IPS-18c (cell line): ENCODE measurements around the gene GALNT2.

Source experiments
- H3K4me3 ChIP-seq: 2 replicates; pipeline ENCODE4 v1.7.0; 2013; ENCODE audit warnings: low read depth, mild to moderate bottlenecking, low read length, moderate library complexity; ENCODE audit not compliant: insufficient read depth
- H3K9me3 ChIP-seq: one replicate; pipeline ENCODE4 v1.6.1; 2013; ENCODE audit warnings: mild to moderate bottlenecking, low read length, moderate library complexity; ENCODE audit not compliant: control insufficient read depth, insufficient read depth

GALNT2 gene

DNA sequence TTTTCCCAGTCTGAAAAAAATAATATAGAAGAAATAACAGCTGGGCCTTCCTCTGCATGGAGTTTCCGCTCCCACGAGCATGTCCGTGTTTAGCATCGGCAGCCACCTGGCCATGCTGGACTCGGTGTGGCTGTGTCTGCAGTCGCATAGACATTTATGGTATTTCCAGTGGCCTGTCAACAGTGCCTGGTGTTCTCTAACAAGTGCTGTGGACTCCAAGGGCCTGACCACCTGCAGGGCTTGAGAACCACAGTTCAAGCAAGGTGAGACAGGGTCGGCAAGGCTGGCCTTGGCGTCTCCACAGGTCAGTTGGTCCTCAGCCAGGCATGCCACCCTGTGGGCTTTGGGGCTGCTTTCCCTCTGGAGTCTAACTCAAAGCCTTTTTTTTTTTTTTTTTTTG lies 234.3 kb downstream of the GALNT2 start:
- Histone ChIP-seq H3K9me3 (no peaks in the 10 kb centered on the region), H3K4me3 (no peak overlapping the region)

DNA sequence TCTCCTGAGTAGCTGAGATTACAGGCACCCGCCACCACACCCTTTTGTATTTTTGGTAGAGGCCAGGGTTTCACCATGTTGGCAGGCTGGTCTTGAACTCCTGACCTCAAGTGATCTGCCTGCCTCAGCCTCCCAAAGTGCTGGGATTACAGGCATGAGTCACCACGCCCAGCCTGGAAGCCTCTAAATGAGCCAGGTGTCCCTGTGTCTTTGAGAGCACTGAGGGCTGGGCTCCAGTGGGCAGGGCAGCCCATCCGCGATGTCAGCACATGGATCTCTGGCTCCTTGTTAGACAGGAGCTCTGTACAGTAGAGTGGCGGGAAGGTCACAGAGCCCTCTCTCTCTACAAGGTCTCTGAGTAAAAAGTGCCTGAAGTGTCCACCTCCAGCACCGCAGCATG lies 234.8 kb downstream of the GALNT2 start:
- H3K4me3 ChIP-seq: no peak overlapping the region
- no peaks in the 10 kb centered on the region for H3K9me3 ChIP-seq

DNA sequence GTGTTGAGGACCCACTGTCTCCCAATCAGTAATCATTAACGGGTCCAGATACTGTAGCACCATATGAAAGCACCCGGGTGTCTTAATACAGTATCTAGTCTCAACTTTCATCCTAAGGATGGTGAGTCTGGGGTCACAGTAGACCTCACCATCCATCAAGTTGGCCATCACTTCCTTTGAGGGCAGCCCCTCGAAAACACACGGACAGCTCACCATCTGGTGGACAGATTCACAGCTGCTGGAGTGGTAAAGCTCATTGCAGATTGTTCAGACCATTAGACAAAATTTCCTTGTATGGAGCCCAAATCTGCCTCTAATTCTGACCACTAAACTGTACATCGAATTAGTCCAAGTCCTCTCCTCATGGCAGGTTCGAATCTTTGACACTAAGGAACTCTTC lies 236.0 kb downstream of the GALNT2 start:
- H3K4me3 ChIP-seq: no peak overlapping the region

DNA sequence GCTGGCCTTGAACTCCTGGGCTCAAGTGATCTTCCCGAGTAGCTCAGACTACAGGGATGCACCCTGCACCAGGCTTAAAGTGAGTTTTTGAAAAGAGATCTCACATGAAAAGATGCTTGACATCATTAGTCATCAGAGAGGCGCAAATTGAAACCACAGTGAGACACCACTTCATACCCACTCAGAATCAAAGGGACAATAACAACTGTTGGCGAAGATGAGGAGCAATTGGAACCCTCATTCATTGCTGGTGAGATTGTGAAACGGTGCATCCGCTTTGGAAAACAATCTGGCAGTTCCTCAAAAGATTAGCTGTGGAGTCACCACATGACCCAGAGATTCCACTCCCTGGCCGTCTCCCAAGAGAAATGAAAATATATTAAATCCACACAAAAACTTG lies 236.8 kb downstream of the GALNT2 start:
- H3K4me3 ChIP-seq: no peak overlapping the region
- no peaks in the 10 kb centered on the region for H3K9me3 ChIP-seq

More for the DNA sequence above, 236.0 kb downstream of the GALNT2 start:
- H3K9me3 ChIP-seq: no peaks in the 10 kb centered on the region

DNA sequence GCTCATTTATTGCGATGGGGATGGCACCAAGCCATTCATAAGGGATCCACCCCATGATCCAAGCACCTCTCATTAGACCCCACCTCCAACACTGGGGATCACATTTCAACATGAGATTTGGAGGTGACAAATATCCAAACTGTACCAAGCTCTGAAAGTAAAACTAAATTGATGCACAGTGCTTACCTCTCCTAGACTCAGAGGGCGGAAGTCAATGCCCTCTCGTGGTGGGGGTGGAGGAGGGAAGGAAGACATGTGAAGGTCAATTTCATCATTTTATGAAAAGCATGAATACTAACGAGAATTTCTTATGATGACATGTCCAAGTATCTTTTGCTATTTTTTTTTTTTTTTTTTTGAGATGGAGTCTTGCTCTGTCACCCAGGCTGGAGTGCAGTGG lies 239.1 kb downstream of the GALNT2 start:
- H3K4me3 ChIP-seq: no peak overlapping the region
- H3K9me3 ChIP-seq: no peaks in the 10 kb centered on the region

DNA sequence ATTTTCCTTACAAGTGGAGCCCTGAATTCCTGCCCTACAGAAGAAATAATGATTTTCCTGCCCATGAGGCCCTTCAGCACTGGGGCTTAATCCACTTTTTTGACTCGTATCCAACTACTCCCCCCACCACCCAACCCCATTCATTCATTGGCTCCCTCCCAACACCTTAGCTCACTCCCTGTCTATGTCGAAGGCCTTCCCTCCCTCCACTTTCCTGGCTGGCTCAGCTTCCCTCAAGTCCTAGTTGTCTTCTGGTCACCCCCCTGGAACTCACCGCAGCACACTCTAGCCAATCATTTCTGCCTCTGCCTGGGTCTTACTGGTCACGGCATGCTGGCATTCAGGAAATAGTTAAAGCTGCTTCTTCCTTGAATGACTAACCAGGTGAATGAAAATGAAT lies 240.2 kb downstream of the GALNT2 start:
- no peaks in the 10 kb centered on the region for H3K9me3 ChIP-seq
- no peak overlapping the region for H3K4me3 ChIP-seq

DNA sequence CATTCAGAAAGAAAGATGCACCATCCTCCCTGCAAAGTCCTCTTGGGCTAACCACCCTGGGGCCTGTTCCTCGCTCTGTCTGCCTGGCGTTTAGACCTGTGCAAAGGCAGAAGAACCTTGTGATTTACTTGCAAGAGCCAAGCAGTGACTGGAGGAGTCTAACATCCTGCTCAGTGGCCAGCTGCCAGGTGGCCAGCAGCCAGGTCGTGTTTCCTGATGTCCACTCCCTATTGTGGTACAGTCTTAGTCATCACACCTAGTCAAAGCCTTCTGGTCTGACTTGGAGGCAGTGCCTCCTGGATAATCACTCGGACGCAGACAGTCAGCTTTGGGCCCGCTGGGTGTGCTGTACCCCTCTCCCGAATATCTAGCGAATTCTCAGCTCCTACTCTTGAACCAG lies 241.0 kb downstream of the GALNT2 start:
- Histone ChIP-seq H3K9me3 (no peaks in the 10 kb centered on the region), H3K4me3 (no peak overlapping the region)

DNA sequence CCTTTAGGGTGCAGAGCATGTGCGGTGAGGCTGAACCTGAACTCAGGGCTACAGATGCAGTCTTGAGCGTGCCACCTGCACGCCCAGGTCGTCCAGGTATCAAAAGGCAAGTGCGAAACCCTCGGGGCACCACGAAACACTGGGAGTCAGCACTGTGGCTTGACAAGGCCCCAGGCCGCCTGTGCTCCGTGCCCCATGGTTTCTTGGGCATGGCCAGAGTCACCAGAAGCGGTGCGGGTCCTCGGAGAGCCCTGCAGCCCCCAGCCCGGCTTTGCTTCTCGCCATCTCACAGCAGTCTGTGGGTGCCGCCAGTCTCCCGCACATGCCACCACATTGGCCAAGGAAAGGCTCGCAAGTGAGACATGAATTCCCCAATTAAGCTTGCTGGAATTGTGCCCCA lies 241.8 kb downstream of the GALNT2 start:
- Histone ChIP-seq H3K4me3 (no peak overlapping the region), H3K9me3 (no peaks in the 10 kb centered on the region)

DNA sequence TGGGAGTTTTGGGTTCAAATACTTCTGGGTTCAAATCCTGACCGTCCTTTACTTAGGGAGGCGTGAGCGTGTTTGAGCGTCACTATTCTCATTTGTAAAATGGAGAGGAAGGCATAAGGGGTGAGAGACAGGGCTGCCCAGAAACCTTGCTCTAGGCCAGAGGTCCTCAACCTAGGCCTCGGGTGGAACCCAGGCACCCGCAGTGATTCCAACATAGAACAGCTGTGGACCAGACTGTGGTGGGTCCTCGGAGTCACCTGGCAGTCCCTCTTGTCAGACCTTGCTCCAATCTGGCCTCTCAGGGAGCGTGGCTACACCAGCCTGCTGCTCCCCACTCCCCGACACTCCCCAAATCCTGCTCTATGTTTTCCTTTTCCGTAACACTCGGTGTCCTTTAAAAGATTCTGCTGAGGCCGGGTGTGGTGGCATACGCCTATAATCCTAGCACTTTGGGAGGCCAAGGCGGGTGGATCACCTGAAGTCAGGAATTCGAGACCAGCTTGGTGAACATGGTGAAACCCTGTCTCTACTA lies 242.7 kb downstream of the GALNT2 start:
- Histone ChIP-seq H3K4me3 (no peak overlapping the region), H3K9me3 (no peaks in the 10 kb centered on the region)

DNA sequence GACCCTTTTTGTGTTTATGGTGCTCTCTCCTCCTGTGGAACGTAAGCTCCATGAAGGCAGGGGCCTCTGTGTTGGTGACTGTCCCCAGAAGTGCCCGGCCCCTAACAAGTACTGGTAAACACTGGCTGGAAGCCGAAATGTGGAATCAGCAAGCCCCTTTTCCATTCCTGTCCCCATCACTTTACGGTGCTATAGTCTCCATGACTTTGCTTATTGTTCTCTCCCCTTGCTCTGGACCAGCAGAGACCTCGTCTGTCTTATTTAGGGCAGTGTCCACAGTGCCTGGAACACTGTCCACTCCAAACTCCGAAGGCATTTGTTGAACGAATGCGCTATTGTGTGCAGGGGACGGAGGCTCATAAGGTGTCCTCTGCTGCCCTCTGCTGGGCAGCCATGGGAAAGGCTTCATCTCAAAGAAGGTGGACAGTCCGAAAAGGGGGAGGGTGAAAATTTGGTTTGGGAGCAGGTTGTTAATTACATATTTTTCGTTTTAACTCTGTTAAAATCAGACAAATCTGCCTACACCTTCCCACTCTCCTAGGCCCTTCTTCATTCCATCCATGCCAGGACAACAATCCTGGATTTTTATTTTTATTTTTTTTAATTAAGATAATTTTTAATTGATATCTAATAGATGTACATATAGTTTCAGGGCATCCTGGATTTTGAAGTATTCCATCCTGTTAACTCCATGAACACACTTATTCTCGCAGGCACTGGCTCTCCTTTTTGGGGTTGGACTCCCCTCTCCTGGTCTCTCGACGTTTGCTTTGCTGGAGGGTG lies 243.5 kb downstream of the GALNT2 start:
- H3K9me3 ChIP-seq: no peaks in the 10 kb centered on the region

DNA sequence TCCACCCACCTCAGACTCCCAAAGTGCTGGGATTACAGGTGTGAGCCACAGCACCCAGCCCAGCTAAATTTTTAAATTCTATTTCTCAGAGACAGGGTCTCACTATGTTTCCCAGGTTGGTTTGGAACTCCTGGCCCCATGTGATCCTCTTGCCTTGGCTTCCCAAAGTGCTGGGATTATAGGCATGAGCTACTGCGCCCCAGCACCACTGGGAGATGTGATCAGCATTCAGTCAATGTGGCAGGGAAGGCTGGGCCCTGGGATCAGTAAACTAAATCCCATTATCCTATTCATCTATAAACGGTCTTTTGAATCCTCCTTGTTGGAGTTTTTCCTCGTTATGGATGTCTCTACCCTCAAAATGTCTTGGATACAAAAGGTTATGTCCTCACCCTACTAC lies 245.6 kb downstream of the GALNT2 start:
- Histone ChIP-seq H3K4me3 (no peak overlapping the region), H3K9me3 (no peaks in the 10 kb centered on the region)

More for the DNA sequence above, 243.5 kb downstream of the GALNT2 start:
- H3K4me3 ChIP-seq: no peak overlapping the region

DNA sequence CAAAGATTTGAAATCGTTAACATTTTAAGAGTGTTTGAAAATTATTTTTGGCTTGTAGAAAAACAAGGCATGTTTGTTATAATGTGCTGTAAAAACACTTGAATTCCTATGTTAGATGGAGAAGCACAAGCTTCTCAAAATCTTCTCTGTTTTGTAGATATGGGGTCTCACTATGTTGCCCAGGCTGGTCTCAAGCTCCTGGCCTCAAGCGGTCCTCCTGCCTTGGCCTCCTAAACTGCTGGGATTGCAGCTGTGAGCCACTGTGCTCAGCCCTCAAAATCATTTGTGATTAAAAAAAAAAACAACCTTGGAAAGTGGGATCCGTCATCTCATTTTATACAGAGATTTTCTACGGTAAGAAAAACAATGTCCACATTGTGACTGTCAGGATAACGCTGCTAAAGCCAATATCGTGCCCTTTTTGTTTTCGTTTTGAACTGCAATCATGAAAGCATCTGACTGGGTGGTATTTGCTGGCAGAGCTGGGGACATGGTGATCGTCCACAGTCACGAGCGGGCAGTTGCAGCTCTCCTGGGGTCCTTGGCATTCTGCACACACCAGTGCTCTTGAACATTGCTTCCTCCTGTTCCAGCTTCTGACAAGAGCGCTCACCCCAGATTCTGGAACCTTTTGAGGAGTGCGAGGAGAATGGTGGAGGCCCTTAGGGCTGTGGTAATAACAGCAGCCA lies 246.6 kb downstream of the GALNT2 start:
- no peak overlapping the region for H3K4me3 ChIP-seq
- H3K9me3 ChIP-seq: no peaks in the 10 kb centered on the region

DNA sequence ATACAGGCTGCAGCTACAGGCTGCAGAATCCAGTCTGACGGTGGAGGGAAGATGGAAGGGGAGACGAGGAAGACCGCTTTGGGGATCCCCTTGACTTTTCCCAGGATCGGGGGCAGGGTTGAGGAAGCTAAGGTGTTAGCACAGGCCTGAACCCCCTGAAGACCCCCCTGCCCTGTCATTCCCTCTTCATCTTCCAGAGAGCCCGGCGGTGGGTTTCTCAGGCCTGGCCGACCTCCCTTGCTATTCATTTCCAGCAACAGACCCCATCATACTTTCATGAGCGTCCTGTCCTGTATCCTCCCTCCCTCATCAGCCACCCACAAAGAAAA lies 247.1 kb downstream of the GALNT2 start:
- H3K9me3 ChIP-seq: no peaks in the 10 kb centered on the region
- no peak overlapping the region for H3K4me3 ChIP-seq

DNA sequence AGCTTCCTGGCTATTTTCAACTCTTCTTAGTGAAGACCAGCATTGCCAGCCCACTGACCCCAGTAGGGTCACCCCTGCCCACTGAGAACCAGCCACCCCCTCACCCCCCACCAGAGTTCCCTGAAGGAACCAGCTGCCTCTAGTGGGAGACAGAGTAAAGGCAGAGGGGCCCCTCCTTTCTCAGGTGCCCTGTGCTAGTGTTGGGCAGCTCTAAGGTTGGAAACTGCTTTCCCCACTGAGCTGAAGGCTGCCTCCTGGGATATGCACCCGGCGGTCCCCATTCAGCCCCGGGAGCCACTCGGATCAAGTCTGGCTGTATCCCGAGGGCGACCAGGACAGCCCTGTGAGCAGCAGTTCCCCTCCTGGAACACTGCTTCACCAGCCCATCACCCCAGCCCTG lies 248.1 kb downstream of the GALNT2 start:
- no peaks in the 10 kb centered on the region for H3K9me3 ChIP-seq
- H3K4me3 ChIP-seq: no peak overlapping the region

DNA sequence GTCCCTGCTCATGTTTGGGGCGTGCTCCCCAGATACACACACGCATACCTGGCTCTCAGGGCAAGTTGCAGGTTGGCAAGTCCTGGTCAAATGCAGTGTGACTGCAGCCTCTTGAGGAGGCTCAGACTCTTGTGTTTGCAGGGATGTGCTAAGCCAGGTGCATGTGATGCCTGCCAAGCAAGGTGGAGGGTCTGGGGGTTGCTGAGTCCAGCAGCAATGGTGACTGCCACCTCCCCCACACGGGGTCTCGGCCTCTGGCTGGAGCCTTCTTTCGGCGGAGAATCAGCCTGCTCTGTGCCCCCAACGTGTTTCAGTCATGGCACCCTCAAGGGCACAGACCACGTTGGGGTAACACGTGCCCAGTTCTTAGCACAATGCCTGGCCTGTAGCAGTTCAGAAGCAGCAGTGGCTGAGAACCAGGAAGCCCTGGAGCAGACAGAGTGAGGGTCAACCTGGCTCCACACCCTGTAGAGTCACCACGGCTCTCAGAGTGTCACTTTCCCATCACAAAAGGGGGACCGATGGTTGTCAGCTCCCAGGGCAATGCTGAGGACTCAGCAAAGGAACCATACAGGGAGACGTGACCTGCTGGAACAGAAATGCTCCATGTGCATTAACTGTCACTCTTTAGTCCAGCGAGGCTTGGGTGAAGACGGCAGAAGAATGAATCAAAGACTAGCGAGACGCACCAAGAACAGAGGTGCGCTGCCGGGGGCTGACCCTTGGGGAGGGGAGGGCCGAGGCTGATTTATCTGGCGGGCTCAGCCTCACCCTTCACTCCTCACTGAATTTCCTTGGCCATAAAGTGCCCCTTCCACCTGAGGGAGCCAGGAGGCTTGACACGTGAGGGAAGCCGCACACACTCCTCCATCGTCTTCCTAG lies 250.1 kb downstream of the GALNT2 start:
- H3K9me3 ChIP-seq: no peaks in the 10 kb centered on the region
- H3K4me3 ChIP-seq: no peak overlapping the region

DNA sequence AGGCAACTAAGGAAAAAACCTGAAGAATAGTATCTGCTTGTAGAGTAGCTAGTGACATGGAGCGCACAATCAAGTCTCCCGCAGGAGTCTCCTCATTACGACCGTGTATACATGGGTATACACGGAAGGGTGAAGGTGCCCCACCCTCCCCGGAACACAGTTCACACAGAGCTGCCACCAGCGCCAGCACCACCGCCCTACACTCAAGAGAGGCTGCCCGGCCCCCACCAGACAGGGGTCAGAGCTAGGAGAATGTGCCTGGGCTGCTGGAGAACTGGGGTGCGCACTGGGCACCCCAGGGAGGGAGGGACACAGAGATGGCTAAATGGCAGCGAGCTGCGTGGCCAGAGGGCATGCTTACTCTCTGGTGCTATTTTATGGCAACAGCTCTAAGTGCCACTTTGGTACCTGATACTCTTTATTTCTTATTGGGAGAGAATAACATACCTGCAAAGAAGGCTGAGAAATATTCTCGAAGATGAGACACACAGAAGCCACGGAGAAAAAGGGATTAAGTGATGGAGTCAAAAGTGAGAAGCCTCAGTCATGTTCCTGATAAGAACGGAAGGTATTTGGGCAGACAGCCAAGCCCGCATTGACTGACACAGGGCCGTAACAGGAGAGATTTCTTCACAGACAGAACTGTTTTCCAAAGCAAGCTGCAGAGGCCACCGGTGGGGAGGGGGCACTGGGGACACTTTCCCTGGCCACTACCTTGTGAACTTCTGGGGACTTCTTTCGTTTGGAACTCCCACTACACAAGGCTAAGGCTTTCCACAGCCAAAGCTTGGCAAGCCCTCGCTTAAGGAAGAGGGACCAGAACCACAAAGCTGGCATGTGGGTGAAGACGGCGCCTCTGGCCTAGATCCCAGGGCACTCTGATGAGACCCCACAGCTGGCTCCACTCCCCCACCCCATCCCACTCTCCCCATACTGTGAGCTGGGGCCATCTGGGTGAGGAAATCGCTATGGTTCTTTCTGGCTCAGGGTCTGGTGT lies 251.1 kb downstream of the GALNT2 start:
- H3K4me3 ChIP-seq: no peak overlapping the region
- H3K9me3 ChIP-seq: no peaks in the 10 kb centered on the region
